ENCODE data around the gene C16orf92. TPM values are rescaled to one million over a fixed set of nuclear protein-coding genes. Genes with fewer than 3 reads are reported as not detected.

Gene C16orf92
- total and polyA plus RNA-seq, 2 of the 8 experiments (the other 6 are each of a cell fraction or from before 2014, with no cell fraction given) = not detected

GRCh38 chr16:29982560-29983419 is 40.2 kb upstream of the C16orf92 start (continued):
- no peak for TF ChIP-seq SP4 (IDR thresholded peaks at IDR 0.05; ENCODE audit: low read length)
- TF ChIP-seq ATF3 (IDR thresholded peaks at IDR 0.05; ENCODE audit: insufficient read depth, low read depth, low read length) = no peak
- TF ChIP-seq YY1 (IDR thresholded peaks at IDR 0.05; ENCODE audit: low read depth, low read length) = no peak
- TF ChIP-seq SAP30 (IDR thresholded peaks at IDR 0.05; ENCODE audit: insufficient read depth, insufficient replicate concordance, low read length) = no peak
- TF ChIP-seq CTCF (IDR thresholded peaks at IDR 0.05; ENCODE audit: control extremely low read depth in 1 of 3, insufficient read depth in 1 of 3, low read depth in 1 of 3, low read length in 3 of 3) = no peak
- TF ChIP-seq CEBPB (IDR thresholded peaks at IDR 0.05; ENCODE audit: low read depth, low read length) = no peak
- no peak for TF ChIP-seq GABPA (IDR thresholded peaks at IDR 0.05; ENCODE audit: borderline replicate concordance, insufficient read depth, low read length)
- TF ChIP-seq EZH2 (IDR thresholded peaks at IDR 0.05; ENCODE audit: low read depth, low read length, severe bottlenecking) = no peak

Data from H1 (cell line).